Thyroid gland (tissue), 4 donors: ENCODE results near the gene MED9.

Experiments used
- POLR2A ChIP-seq, 2 donors: fragments of 450-650 bp; IDR thresholded peaks; one replicate each; pipeline ENCODE4 v1.6.1; 2017; ENCODE audit warnings: antibody characterized with exemption in 2 of 2, mild to moderate bottlenecking in 2 of 2, moderate library complexity in 1 of 2
- TF ChIP-seq, protein P1 (sequence below), 6 experiments: fragments of 200-600 bp in 3 of 6; fragments of 450-650 bp in 3 of 6; sonication (generic) in 3 of 6; IDR thresholded peaks; one replicate each; pipeline ENCODE4 v1.5.1; 2016 to 2019; ENCODE audit warnings: antibody characterized with exemption in 6 of 6, mild to moderate bottlenecking in 2 of 6, inconsistent platforms in 1 of 6, moderate library complexity in 1 of 6

DNA sequence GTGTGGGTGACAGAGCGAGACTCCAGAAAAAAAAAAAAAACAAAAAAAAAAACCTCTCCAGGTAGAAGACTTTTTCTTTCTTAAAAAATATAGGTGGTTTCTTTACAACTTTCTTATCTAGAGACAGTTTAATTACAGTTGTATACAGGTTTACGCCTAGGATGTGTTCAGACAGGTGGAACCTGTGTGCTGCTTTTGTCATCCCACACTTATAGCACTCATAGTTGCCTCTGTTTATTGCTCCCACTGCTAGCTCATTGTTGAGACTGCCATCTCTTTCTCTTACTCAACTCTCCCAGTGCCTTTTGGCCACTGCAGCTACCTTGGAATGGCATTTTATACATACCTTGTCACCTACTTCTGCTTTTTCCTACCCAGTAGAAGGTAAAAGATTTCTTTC is 19.1 kb upstream of the MED9 start:
- TF ChIP-seq, protein P1, sequence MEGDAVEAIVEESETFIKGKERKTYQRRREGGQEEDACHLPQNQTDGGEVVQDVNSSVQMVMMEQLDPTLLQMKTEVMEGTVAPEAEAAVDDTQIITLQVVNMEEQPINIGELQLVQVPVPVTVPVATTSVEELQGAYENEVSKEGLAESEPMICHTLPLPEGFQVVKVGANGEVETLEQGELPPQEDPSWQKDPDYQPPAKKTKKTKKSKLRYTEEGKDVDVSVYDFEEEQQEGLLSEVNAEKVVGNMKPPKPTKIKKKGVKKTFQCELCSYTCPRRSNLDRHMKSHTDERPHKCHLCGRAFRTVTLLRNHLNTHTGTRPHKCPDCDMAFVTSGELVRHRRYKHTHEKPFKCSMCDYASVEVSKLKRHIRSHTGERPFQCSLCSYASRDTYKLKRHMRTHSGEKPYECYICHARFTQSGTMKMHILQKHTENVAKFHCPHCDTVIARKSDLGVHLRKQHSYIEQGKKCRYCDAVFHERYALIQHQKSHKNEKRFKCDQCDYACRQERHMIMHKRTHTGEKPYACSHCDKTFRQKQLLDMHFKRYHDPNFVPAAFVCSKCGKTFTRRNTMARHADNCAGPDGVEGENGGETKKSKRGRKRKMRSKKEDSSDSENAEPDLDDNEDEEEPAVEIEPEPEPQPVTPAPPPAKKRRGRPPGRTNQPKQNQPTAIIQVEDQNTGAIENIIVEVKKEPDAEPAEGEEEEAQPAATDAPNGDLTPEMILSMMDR (IDR thresholded peaks at IDR 0.05) = no peak
- TF ChIP-seq POLR2A (IDR thresholded peaks at IDR 0.05) = no peak
